Upper lobe of right lung (tissue), 1 donor: ENCODE data around the gene ST13. TPM values are rescaled to one million over a fixed set of nuclear protein-coding genes. Genes with fewer than 3 reads are reported as not detected.
"Not testable (repeated sequence)": the region's sequence is repeated elsewhere in the genome, so short reads cannot be mapped to it uniquely, and the experiment has no call there.

Experiments used
- ATAC-seq: fragments of 200-7000 bp; cut with Tn5 transposase; one replicate; pipeline ENCODE4 v1.9.1; 2020; ENCODE audit warnings: mild to moderate bottlenecking, moderate library complexity
- DNase-seq: peaks from one replicate; pipeline ENCODE4 v3.0.0-alpha.2; 2020
- H3K27ac ChIP-seq: fragments of 200-600 bp; one replicate; pipeline ENCODE4 v1.8.0; 2022
- H3K27me3 ChIP-seq: fragments of 200-600 bp; one replicate; pipeline ENCODE4 v1.8.0; 2022; ENCODE audit warnings: mild to moderate bottlenecking
- H3K36me3 ChIP-seq: fragments of 200-600 bp; one replicate; pipeline ENCODE4 v1.8.0; 2022
- H3K4me1 ChIP-seq: fragments of 200-600 bp; one replicate; pipeline ENCODE4 v1.8.0; 2022
- H3K4me3 ChIP-seq: fragments of 200-600 bp; one replicate; pipeline ENCODE4 v1.8.0; 2022; ENCODE audit warnings: mild to moderate bottlenecking
- H3K9me3 ChIP-seq: fragments of 200-600 bp; one replicate; pipeline ENCODE4 v1.8.0; 2022
- intact Hi-C: fragments of 100-400 bp; cut with DNase I; formaldehyde crosslinking; loops from one replicate; pipeline ENCODE4 v1.11.0; 2022
- total RNA-seq: library from RNA; stranded (reverse); fragmentation: NEBNext Ultra II Directional; extraction: Animal tissue kit (Norgen Biotek cat#: 25700); gene quantifications from one replicate; pipeline ENCODE4 v1.2.1, GENCODE V29; 2021
- TF ChIP-seq, protein P1 (sequence below): fragments of 200-600 bp; IDR thresholded peaks from one replicate; pipeline ENCODE4 v1.8.0; 2022; ENCODE audit warnings: antibody characterized with exemption
- donor health status: DM: no; HTN: yes; CAD: no; lungs with severe emphysema.

ST13 gene
- total RNA-seq, 1 donor from 2014 or later = 192 TPM

DNA sequence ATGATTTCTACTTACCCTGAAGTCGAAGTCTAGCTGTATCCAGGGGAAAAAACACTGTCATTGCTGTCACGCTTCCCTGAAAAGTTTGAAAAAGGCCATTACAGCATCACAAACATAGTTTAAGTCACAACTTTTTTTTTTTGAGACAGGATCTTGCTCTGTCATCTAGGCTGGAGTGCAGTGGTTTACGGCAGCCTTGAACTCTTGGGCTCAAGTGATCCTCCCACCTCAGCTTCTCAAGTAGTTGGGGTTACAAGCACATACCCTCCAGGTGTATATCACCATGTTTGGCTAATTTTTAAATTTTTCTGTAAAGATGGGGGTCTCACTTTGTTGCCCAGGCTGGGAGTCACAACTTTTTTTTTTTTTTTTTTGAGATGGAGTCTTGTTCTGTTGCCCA lies 57.4 kb downstream of the ST13 start:
- H3K9me3 ChIP-seq = no peaks in the 10 kb centered on the region
- DNase-seq (no peak), ATAC-seq (no peak)
- H3K4me1 ChIP-seq = no peaks in the 10 kb centered on the region
- peaks cover 19% of the 10 kb centered on the region for H3K36me3 ChIP-seq
- no peaks in the 10 kb centered on the region for H3K27me3 ChIP-seq
- intact Hi-C loops = no loop called here
- H3K27ac ChIP-seq = no peak overlapping the region
- TF ChIP-seq, protein P1, sequence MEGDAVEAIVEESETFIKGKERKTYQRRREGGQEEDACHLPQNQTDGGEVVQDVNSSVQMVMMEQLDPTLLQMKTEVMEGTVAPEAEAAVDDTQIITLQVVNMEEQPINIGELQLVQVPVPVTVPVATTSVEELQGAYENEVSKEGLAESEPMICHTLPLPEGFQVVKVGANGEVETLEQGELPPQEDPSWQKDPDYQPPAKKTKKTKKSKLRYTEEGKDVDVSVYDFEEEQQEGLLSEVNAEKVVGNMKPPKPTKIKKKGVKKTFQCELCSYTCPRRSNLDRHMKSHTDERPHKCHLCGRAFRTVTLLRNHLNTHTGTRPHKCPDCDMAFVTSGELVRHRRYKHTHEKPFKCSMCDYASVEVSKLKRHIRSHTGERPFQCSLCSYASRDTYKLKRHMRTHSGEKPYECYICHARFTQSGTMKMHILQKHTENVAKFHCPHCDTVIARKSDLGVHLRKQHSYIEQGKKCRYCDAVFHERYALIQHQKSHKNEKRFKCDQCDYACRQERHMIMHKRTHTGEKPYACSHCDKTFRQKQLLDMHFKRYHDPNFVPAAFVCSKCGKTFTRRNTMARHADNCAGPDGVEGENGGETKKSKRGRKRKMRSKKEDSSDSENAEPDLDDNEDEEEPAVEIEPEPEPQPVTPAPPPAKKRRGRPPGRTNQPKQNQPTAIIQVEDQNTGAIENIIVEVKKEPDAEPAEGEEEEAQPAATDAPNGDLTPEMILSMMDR = no peak
- H3K4me3 ChIP-seq = no peak overlapping the region

DNA sequence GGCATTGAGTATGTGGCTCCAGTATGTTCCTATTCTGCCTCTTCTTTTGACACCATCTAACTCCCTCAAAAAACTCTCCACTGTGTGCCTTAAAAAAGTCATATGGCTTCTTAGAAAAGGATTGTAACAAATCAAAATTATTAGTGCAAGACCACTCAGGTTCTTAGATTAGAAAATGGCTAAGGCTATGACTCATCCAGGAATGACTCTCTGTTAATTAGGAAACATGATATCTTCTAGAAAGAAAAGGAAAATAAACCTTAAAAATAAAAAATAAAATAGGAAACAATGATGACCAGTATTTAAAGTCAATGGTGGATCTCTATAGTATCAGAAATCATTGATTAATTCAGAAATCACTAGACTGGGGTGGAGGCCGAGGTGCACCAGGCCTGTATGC lies 59.0 kb downstream of the ST13 start:
- DNase-seq = no peak
- TF ChIP-seq, protein P1 = no peak
- ATAC-seq = no peak
- Histone ChIP-seq H3K4me3 (no peak overlapping the region), H3K4me1 (no peaks in the 10 kb centered on the region), H3K36me3 (peaks cover 29% of the 10 kb centered on the region), H3K9me3 (no peaks in the 10 kb centered on the region), H3K27ac (no peak overlapping the region), H3K27me3 (no peaks in the 10 kb centered on the region)
- intact Hi-C loops = no loop called here

DNA sequence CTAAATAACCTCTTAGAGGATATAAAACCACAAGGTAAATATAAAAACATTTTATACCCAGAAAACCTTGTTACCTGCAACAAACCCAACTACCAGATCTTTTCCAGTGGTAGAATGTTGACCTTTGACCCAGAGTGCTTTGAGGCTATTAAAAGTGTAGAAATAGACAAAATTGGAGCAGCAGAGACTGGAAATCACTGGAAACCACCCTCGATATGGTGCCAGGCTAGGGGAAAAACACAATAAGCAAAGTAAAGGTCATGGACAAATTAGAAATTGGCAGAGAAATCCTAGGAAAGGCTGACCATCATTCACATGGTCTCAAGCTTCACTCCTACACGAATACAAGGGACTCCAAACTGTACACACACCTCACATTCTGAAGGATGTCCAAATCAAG lies 64.0 kb downstream of the ST13 start:
- H3K27ac ChIP-seq = no peak overlapping the region
- H3K4me3 ChIP-seq = no peak overlapping the region
- TF ChIP-seq, protein P1 = no peak
- no peaks in the 10 kb centered on the region for H3K27me3 ChIP-seq
- H3K36me3 ChIP-seq = peaks cover 37% of the 10 kb centered on the region
- ATAC-seq = no peak
- intact Hi-C loops = no loop called here
- no peaks in the 10 kb centered on the region for H3K4me1 ChIP-seq
- H3K9me3 ChIP-seq = no peaks in the 10 kb centered on the region
- DNase-seq = no peak

DNA sequence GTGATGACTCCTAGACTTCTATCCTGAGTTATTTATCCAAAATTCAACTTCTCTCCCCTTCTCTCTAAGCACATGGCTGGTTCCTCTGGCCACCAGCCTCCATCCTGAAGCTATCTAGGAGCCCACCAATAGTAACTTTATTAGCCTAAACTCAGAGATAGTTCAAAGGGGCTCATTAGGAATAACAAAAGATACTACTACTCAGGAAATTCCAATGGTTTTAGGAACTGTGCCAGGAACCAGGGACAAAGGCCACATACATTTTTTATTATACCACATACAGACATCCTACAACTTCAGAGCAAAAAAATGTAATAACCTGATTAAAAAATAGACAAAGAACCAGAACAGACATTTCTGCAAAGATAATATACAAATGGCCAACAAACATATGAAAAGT lies 65.2 kb downstream of the ST13 start:
- intact Hi-C loops = no loop called here
- no peak overlapping the region for H3K4me3 ChIP-seq
- DNase-seq (no peak), ATAC-seq (no peak)
- peaks cover 27% of the 10 kb centered on the region for H3K36me3 ChIP-seq
- H3K27ac ChIP-seq = no peak overlapping the region
- H3K4me1 ChIP-seq = no peaks in the 10 kb centered on the region
- no peaks in the 10 kb centered on the region for H3K9me3 ChIP-seq
- TF ChIP-seq, protein P1 = no peak
- H3K27me3 ChIP-seq = no peaks in the 10 kb centered on the region

DNA sequence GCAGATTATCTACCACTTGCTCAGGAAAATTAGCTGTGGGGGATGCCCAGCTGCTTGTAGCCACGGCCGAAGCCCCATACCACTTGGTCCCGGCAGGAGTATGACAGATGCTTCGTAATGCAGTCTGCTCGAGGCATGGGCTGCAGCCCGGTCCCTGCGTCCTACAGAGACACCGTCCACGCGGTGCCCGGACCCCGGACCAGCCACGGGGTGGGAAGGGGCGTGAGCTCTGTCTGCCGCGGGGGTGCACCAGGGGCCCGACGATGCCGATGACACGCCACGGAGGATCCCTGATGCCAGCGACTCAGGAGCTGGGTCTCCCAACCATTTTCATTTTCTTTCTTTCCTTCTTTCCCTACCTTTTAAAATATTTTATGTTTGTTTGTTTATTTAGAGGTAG lies 67.3 kb downstream of the ST13 start:
- TF ChIP-seq, protein P1 = no peak
- no peak for ATAC-seq
- Histone ChIP-seq H3K27ac (no peak overlapping the region), H3K4me3 (no peak overlapping the region), H3K4me1 (no peaks in the 10 kb centered on the region), H3K36me3 (peaks cover 26% of the 10 kb centered on the region), H3K9me3 (no peaks in the 10 kb centered on the region), H3K27me3 (no peaks in the 10 kb centered on the region)
- intact Hi-C loops = no loop called here
- DNase-seq = no peak

DNA sequence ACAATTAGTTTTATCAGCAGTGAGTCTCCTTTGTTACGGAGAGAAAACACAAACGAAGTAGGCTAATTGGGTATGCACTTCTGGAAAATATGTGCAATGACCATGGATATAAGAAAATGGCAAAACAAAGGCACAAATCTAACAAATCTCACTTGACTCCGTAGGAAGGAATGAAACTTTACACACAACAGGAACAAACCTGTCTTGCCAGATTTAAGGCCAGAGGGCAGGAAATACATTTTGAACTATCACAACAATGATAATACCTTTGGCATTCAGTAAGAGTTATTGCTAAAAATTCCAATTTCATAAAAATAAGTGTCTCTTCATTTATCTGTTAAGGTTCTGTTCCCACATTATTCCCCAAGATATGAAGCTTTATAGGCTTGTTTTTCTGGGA lies 73.9 kb downstream of the ST13 start:
- ATAC-seq (no peak), DNase-seq (no peak)
- intact Hi-C loops = no loop called here
- Histone ChIP-seq H3K4me3 (no peak overlapping the region), H3K27me3 (no peaks in the 10 kb centered on the region), H3K9me3 (no peaks in the 10 kb centered on the region), H3K36me3 (peaks cover 27% of the 10 kb centered on the region), H3K27ac (no peak overlapping the region), H3K4me1 (no peaks in the 10 kb centered on the region)
- TF ChIP-seq, protein P1 = no peak

DNA sequence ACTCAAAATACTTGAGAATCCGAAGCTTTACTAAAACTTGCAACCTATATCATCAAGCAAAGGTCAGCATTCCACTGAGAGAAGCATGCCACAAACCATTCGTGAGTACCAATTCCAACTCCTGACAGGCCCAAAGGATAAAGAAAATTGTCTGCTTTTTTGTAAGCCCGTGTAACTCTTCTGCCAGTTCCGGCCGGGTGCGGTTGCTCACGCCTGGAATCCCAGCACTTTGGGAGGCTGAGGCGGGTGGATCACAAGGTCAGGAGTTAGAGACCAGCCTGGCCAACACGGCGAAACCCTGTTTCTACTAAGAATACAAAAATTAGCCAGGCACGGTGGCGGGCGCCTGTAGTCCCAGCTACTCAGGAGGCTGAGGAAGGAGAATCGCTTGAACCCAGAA lies 74.7 kb downstream of the ST13 start:
- H3K27ac ChIP-seq, H3K4me1 ChIP-seq, H3K9me3 ChIP-seq, H3K27me3 ChIP-seq, H3K4me3 ChIP-seq, intact Hi-C loops, ATAC-seq, DNase-seq: not testable (repeated sequence)
- peaks cover 32% of the 10 kb centered on the region for H3K36me3 ChIP-seq
